ENCODE measurements around the gene PRDX2. TPM values are rescaled to one million over a fixed set of nuclear protein-coding genes. Genes with fewer than 3 reads are reported as not detected.
A peak's percentile ranks its signal among the peaks of the same experiment; 100 is the strongest.

The PRDX2 gene
- total RNA-seq, 4 donors from 2014 or later: 211 to 436 (median 345) TPM

- no peak for DNase-seq
- Histone ChIP-seq H3K27me3 (no peaks in the 10 kb centered on the region), H3K27ac (peak overlapping the region; percentile 68 to 99 (median 88)), H3K4me1 (peaks cover 33 to 55% (median 40%) of the 10 kb centered on the region in 3 donors), H3K9me3 (no peaks in the 10 kb centered on the region), H3K36me3 (peaks cover 0 to 39% (median 11%) of the 10 kb centered on the region in 3 donors), H3K4me3 (peak overlapping the region in 2 of 4 donors; percentile 23 to 25)
- intact Hi-C loops (cut with DNase I): no loop called here
- TF ChIP-seq CTCF (IDR thresholded peaks at IDR 0.05): peak; percentile 90 to 98 (median 96)
- no peak for TF ChIP-seq POLR2A (IDR thresholded peaks at IDR 0.05)
- 1 to 2% methylated on average over 12 to 15 of the region's 18 CpGs for WGBS, 2 donors
Observed at GRCh38 chr19:12796146-12797071, 5.2 kb downstream of the PRDX2 start.

- Histone ChIP-seq H3K27me3 (no peaks in the 10 kb centered on the region), H3K4me3 (peak overlapping the region in 1 of 4 donors; percentile 89), H3K9me3 (no peaks in the 10 kb centered on the region), H3K27ac (peak overlapping the region; percentile 47 to 99 (median 99)), H3K4me1 (peaks cover 22 to 52% (median 36%) of the 10 kb centered on the region in 3 donors), H3K36me3 (peaks cover 0 to 34% (median 11%) of the 10 kb centered on the region in 3 donors)
- no peak for DNase-seq
- 79 to 82% methylated on average over 8 to 9 of the region's 9 CpGs for WGBS, 2 donors
- TF ChIP-seq POLR2A (IDR thresholded peaks at IDR 0.05) (no peak), CTCF (IDR thresholded peaks at IDR 0.05) (no peak)
- intact Hi-C loops (cut with DNase I): no loop called here
Observed at GRCh38 chr19:12794971-12795381, 6.6 kb downstream of the PRDX2 start.

- intact Hi-C loops (cut with DNase I): no loop called here
- DNase-seq: no peak
- WGBS, 2 donors: 51 to 57% methylated on average over 6 to 7 of the region's 7 CpGs
Observed at GRCh38 chr19:12794196-12794941, 7.2 kb downstream of the PRDX2 start.

GRCh38 chr19:12793290-12794195 lies 8.1 kb downstream of the PRDX2 start:
- Histone ChIP-seq H3K4me1 (peaks cover 28 to 61% (median 44%) of the 10 kb centered on the region in 3 donors), H3K27ac (peak overlapping the region; percentile 99), H3K4me3 (peak overlapping the region; percentile 79 to 89 (median 88)), H3K36me3 (peaks cover 0 to 20% (median 11%) of the 10 kb centered on the region in 3 donors), H3K9me3 (no peaks in the 10 kb centered on the region), H3K27me3 (no peaks in the 10 kb centered on the region)
- TF ChIP-seq POLR2A (IDR thresholded peaks at IDR 0.05) (peak in 3 of 4 donors; percentile 50 to 93 (median 77)), CTCF (IDR thresholded peaks at IDR 0.05) (peak in 3 of 6 experiments; percentile 14 to 17 (median 15))
- 0% methylated on average over 1 to 9 of the region's 81 CpGs for WGBS, 2 donors
- DNase-seq: peak; percentile 66
- intact Hi-C loops (cut with DNase I): no loop called here

More at GRCh38 chr19:12794196-12794941, 7.2 kb downstream of the PRDX2 start:
- Histone ChIP-seq H3K36me3 (peaks cover 0 to 28% (median 11%) of the 10 kb centered on the region in 3 donors), H3K4me3 (peak overlapping the region; percentile 79 to 89 (median 88)), H3K4me1 (peaks cover 20 to 53% (median 36%) of the 10 kb centered on the region in 3 donors), H3K9me3 (no peaks in the 10 kb centered on the region), H3K27ac (peak overlapping the region; percentile 99), H3K27me3 (no peaks in the 10 kb centered on the region)
- TF ChIP-seq CTCF (IDR thresholded peaks at IDR 0.05) (peak in 1 of 6 experiments; percentile 0), POLR2A (IDR thresholded peaks at IDR 0.05) (no peak)

Measured in esophagus squamous epithelium (tissue), 5 donors.